SK-N-SH (cell line): ENCODE results near the gene TMEM151A. TPM values are rescaled to one million over a fixed set of nuclear protein-coding genes. Genes with fewer than 3 reads are reported as not detected.

Experiments used
- CTCF ChIA-PET: fragments of 300-600, 350-600 bp; formaldehyde crosslinking; extraction: SDS; loops from one replicate; lab custom pipeline; 2021; lab: Yijun Ruan, JAX
- POLR2A ChIA-PET: fragments of 350-600 bp; sonication (Branson Sonifier 250); formaldehyde crosslinking; extraction: SDS; loops from one replicate; lab custom pipeline; 2020; ENCODE audit warnings: antibody characterized with exemption, inconsistent platforms; lab: Yijun Ruan, JAX
- DNase-seq: peaks from one replicate; pipeline ENCODE4 v3.0.0; 2012
- H2AFZ ChIP-seq: fragments of 200-600 bp; sonication (generic); 2 replicates; pipeline ENCODE4 v1.8.1; 2016; ENCODE audit warnings: antibody characterized with exemption, mild to moderate bottlenecking, low read depth
- H3F3A ChIP-seq: fragments of 200-600 bp; sonication (generic); replicated peaks from 2 replicates; pipeline ENCODE3; 2016; ENCODE audit warnings: antibody characterized with exemption, mild to moderate bottlenecking; ENCODE audit not compliant: insufficient read depth
- H3K27ac ChIP-seq, 2 experiments: fragments of 200-500 bp in 1 of 2; fragments of 200-600 bp in 1 of 2; sonication (Bioruptor generic) in 1 of 2; sonication (generic), shearing (Covaris generic) in 1 of 2; 2 replicates each; pipeline versions ENCODE4 v1.5.1 to v1.6.1; 2014 to 2016; ENCODE audit warnings: low read depth in 2 of 2, inconsistent platforms in 1 of 2, low read length in 1 of 2, mild to moderate bottlenecking in 1 of 2, mixed read lengths in 1 of 2
- H3K27me3 ChIP-seq: fragments of 200-600 bp; sonication (generic), shearing (Covaris generic); 2 replicates; pipeline ENCODE4 v1.6.1; 2016; ENCODE audit warnings: mixed run types; ENCODE audit not compliant: insufficient read depth
- H3K36me3 ChIP-seq, 2 experiments: fragments of 200-500 bp in 1 of 2; fragments of 200-600 bp in 1 of 2; sonication (Bioruptor generic) in 1 of 2; sonication (generic) in 1 of 2; replicated peaks in 1 of 2; 2 replicates each; pipeline versions ENCODE3 to v1.5.1; 2014 to 2016; ENCODE audit warnings: low read length in 1 of 2, mild to moderate bottlenecking in 1 of 2; ENCODE audit not compliant: insufficient read depth in 2 of 2, control insufficient read depth in 1 of 2
- H3K4me1 ChIP-seq, 2 experiments: fragments of 200-500 bp in 1 of 2; fragments of 200-600 bp in 1 of 2; sonication (Bioruptor generic) in 1 of 2; sonication (generic), shearing (Covaris generic) in 1 of 2; 2 replicates each; pipeline versions ENCODE4 v1.5.1 to v1.6.1; 2014 to 2016; ENCODE audit warnings: low read depth in 1 of 2, low read length in 1 of 2, mixed run types in 1 of 2; ENCODE audit not compliant: insufficient read depth in 2 of 2, control insufficient read depth in 1 of 2
- H3K4me2 ChIP-seq: fragments of 200-600 bp; sonication (generic), shearing (Covaris generic); 2 replicates; pipeline ENCODE4 v1.6.1; 2017; ENCODE audit warnings: mixed run types
- H3K4me3 ChIP-seq, 2 experiments: fragments of 200-500 bp in 1 of 2; fragments of 200-600 bp in 1 of 2; sonication (Bioruptor generic) in 1 of 2; sonication (generic), shearing (Covaris generic) in 1 of 2; 2 replicates each; pipeline versions ENCODE4 v1.5.1 to v1.8.1; 2014 to 2016; ENCODE audit warnings: low read depth in 2 of 2, inconsistent platforms in 1 of 2, low read length in 1 of 2, mild to moderate bottlenecking in 1 of 2, mixed read lengths in 1 of 2, moderate library complexity in 1 of 2
- H3K79me2 ChIP-seq: fragments of 200-600 bp; sonication (generic); 2 replicates; pipeline ENCODE4 v1.8.1; 2017; ENCODE audit warnings: mild to moderate bottlenecking; ENCODE audit not compliant: insufficient read depth
- H3K9ac ChIP-seq: fragments of 200-600 bp; sonication (generic); 2 replicates; pipeline ENCODE4 v1.6.1; 2017; ENCODE audit warnings: mixed run types
- H3K9me2 ChIP-seq: fragments of 200-600 bp; sonication (generic); 2 replicates; pipeline ENCODE4 v1.6.1; 2017; ENCODE audit warnings: mixed run types
- H3K9me3 ChIP-seq: fragments of 200-600 bp; sonication (generic); 2 replicates; pipeline ENCODE4 v1.6.1; 2017; ENCODE audit warnings: mixed run types, mild to moderate bottlenecking, moderate library complexity
- H4K20me1 ChIP-seq: fragments of 200-600 bp; sonication (generic); 2 replicates; pipeline ENCODE4 v1.6.1; 2017; ENCODE audit warnings: mild to moderate bottlenecking, mixed run types; ENCODE audit not compliant: insufficient read depth
- CHD2 ChIP-seq: fragments of 150-350 bp; IDR thresholded peaks from 2 replicates; pipeline ENCODE4 v1.6.1; 2018; ENCODE audit warnings: low read length; ENCODE audit not compliant: partially characterized antibody
- CTCF ChIP-seq: fragments of 200-600 bp; sonication (generic); IDR thresholded peaks from 2 replicates; pipeline ENCODE4 v1.6.1; 2017; ENCODE audit warnings: antibody characterized with exemption, mild to moderate bottlenecking, moderate library complexity
- ELF1 ChIP-seq: IDR thresholded peaks from 2 replicates; pipeline ENCODE4 v1.4.0; 2012
- EP300 ChIP-seq, 2 experiments: IDR thresholded peaks; 2 replicates each; pipeline versions ENCODE4 v1.4.0 to v1.6.1; 2012; ENCODE audit warnings: borderline replicate concordance in 1 of 2, low read depth in 1 of 2, low read length in 1 of 2
- GABPA ChIP-seq: IDR thresholded peaks from 2 replicates; pipeline ENCODE4 v1.4.0; 2012; ENCODE audit warnings: low read depth, mild to moderate bottlenecking
- GATA2 ChIP-seq: sonication (generic); formaldehyde crosslinking; IDR thresholded peaks from 2 replicates; pipeline ENCODE4 v1.5.0; 2020; ENCODE audit warnings: mild to moderate bottlenecking, missing genetic modification reagents
- NRF1 ChIP-seq: IDR thresholded peaks from 2 replicates; pipeline ENCODE4 v1.6.1; 2012; ENCODE audit warnings: low read depth, mild to moderate bottlenecking, low read length
- RFX5 ChIP-seq: IDR thresholded peaks from 2 replicates; pipeline ENCODE4 v1.6.1; 2012; ENCODE audit warnings: mild to moderate bottlenecking, improper control_type of control experiment, low read length
- TCF12 ChIP-seq: IDR thresholded peaks from 2 replicates; pipeline ENCODE4 v1.4.0; 2012
- WGBS: methylation state at CpG from one replicate; pipeline ENCODE4 v1.1.6; 2017; ENCODE audit warnings: low lambda C conversion rate; 5-methylcytosine and 5-hydroxymethylcytosine counted together
- polyA plus RNA-seq, 3 experiments: library from polyadenylated mRNA; depleted of rRNA; stranded (reverse); fragments of >200 nt; gene quantifications; 2 replicates each; pipeline ENCODE4 v1.2.3, GENCODE V29; 2012
- TF ChIP-seq, protein P1 (sequence below): IDR thresholded peaks from 2 replicates; pipeline ENCODE4 v1.6.1; 2012; ENCODE audit warnings: mild to moderate bottlenecking, low read depth, low read length, moderate library complexity

The TMEM151A gene
- polyA plus RNA-seq, 1 of the 3 experiments (the other 2 are of a cell fraction): 0.35 TPM

DNA sequence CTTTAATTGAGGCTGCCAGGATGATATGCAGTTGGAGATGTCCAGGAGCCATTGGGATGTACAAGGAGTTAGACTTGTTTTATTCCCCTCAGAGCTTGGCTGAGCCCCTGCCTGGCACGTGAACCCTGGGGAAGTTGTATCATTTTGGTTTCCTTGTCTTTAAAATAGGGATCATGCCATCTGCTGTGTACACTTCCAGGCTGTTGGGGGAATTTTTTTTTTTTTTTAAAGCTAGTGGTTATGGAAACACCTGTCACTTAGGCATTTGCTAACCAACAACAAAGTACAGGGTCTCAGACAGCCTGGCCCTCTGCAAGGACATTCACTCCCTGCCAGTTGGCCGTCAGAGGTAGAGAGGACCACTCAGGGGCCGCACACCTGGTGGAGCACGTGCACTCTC is 31.7 kb upstream of the TMEM151A start (continued):
- no peak for TF ChIP-seq CTCF

DNA sequence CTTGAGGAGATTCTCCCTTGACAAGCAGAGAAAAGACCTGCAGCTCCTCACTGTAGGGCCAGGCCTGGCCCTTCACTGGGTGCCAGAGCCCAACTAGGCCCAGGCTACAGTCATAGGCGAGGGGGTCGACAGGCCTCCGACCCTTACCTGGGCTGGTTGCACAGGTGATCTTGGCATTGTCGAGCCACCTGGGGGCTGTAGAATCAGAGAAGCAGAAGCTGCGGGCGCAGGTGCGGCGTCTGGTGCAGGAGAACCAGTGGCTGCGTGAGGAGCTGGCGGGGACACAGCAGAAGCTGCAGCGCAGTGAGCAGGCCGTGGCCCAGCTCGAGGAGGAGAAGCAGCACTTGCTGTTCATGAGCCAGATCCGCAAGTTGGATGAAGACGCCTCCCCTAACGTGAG is 30.1 kb upstream of the TMEM151A start:
- DNase-seq: no peak
- H2AFZ ChIP-seq: no peak overlapping the region
- peaks cover 19% of the 10 kb centered on the region for H4K20me1 ChIP-seq
- peaks cover 26% of the 10 kb centered on the region for H3K79me2 ChIP-seq
- no peak overlapping the region for H3K27ac ChIP-seq
- no peak overlapping the region for H3K4me3 ChIP-seq
- no peaks in the 10 kb centered on the region for H3K27me3 ChIP-seq
- peaks cover 0 to 17% of the 10 kb centered on the region in 2 experiments; a peak in 2 of 4 replicates for H3K4me1 ChIP-seq
- CTCF ChIA-PET: interaction anchor here (0.9 to 1.4 kb wide), 2 partner anchors 50 to 193 kb away, joined by 3 to 5 read pairs; no protein-coding TSS in a partner anchor
- POLR2A ChIA-PET: interaction anchor here (0.6 kb wide), 1 partner anchor 368 kb away, joined by 3 read pairs; no protein-coding TSS in a partner anchor
- H3K9me3 ChIP-seq: no peaks in the 10 kb centered on the region
- peaks cover 24 to 62% of the 10 kb centered on the region in 2 experiments for H3K36me3 ChIP-seq
- H3F3A ChIP-seq: peaks cover 19% of the 10 kb centered on the region
- H3K9ac ChIP-seq: no peak overlapping the region
- WGBS: 98% methylated on average over 11 of the region's 16 CpGs
- H3K4me2 ChIP-seq: no peak overlapping the region
- H3K9me2 ChIP-seq: no peaks in the 10 kb centered on the region
- TF ChIP-seq CHD2 (no peak), GATA2 (CRISPR knock-in tag) (no peak), NRF1 (no peak), GABPA (no peak), EP300 (IDR thresholded peaks at IDR 0.05; ENCODE audit: borderline replicate concordance in 1 of 2, low read depth in 1 of 2, low read length in 1 of 2) (no peak), TCF12 (no peak), RFX5 (no peak), ELF1 (no peak)
- TF ChIP-seq, protein P1, sequence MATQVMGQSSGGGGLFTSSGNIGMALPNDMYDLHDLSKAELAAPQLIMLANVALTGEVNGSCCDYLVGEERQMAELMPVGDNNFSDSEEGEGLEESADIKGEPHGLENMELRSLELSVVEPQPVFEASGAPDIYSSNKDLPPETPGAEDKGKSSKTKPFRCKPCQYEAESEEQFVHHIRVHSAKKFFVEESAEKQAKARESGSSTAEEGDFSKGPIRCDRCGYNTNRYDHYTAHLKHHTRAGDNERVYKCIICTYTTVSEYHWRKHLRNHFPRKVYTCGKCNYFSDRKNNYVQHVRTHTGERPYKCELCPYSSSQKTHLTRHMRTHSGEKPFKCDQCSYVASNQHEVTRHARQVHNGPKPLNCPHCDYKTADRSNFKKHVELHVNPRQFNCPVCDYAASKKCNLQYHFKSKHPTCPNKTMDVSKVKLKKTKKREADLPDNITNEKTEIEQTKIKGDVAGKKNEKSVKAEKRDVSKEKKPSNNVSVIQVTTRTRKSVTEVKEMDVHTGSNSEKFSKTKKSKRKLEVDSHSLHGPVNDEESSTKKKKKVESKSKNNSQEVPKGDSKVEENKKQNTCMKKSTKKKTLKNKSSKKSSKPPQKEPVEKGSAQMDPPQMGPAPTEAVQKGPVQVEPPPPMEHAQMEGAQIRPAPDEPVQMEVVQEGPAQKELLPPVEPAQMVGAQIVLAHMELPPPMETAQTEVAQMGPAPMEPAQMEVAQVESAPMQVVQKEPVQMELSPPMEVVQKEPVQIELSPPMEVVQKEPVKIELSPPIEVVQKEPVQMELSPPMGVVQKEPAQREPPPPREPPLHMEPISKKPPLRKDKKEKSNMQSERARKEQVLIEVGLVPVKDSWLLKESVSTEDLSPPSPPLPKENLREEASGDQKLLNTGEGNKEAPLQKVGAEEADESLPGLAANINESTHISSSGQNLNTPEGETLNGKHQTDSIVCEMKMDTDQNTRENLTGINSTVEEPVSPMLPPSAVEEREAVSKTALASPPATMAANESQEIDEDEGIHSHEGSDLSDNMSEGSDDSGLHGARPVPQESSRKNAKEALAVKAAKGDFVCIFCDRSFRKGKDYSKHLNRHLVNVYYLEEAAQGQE: no peak
